Gastrocnemius medialis (tissue), 4 donors: ENCODE measurements around the gene PCED1B. TPM values are rescaled to one million over a fixed set of nuclear protein-coding genes. Genes with fewer than 3 reads are reported as not detected.

Experiments used
- ATAC-seq, 2 donors: fragments of 150-250 bp; one replicate each; pipeline ENCODE4 v1.9.1; 2016
- DNase-seq, 2 donors: peaks; one replicate each; pipeline ENCODE4 v3.0.0-alpha.2; 2019
- H3K27ac ChIP-seq, 4 donors: fragments of 200-600 bp; sonication (generic); 1 replicate in 1 of 4; 2 replicates in 3 of 4; pipeline ENCODE4 v1.5.1; 2016 to 2018; ENCODE audit warnings: mild to moderate bottlenecking in 2 of 4, moderate library complexity in 1 of 4
- H3K27me3 ChIP-seq, 3 donors: fragments of 200-600 bp; sonication (generic) in 2 of 3; 1 replicate in 1 of 3; 2 replicates in 2 of 3; pipeline versions ENCODE4 v1.5.1 to v1.6.0; 2016 to 2019; ENCODE audit warnings: mild to moderate bottlenecking in 1 of 3, moderate library complexity in 1 of 3
- H3K36me3 ChIP-seq, 2 donors: fragments of 200-600 bp; sonication (generic) in 1 of 2; one replicate each; pipeline ENCODE4 v1.5.1; 2017 to 2018
- H3K4me1 ChIP-seq, 2 donors: fragments of 200-600 bp; sonication (generic) in 1 of 2; one replicate each; pipeline ENCODE4 v1.5.1; 2016 to 2017; ENCODE audit warnings: mild to moderate bottlenecking in 2 of 2
- H3K4me3 ChIP-seq, 4 donors: fragments of 200-600 bp; sonication (generic) in 3 of 4; 1 replicate in 1 of 4; 2 replicates in 3 of 4; pipeline ENCODE4 v1.5.1; 2016 to 2019; ENCODE audit warnings: mild to moderate bottlenecking in 2 of 4
- H3K9me3 ChIP-seq, 3 donors: fragments of 200-600 bp; sonication (generic) in 2 of 3; 1 replicate in 1 of 3; 2 replicates in 2 of 3; pipeline ENCODE4 v1.5.1; 2016 to 2019
- CTCF ChIP-seq, 5 experiments: fragments of 450-650 bp in 3 of 5; fragments of 200-600 bp in 2 of 5; sonication (generic) in 2 of 5; IDR thresholded peaks in 4 of 5; conservative IDR thresholded peaks in 1 of 5; 1 replicate in 4 of 5; 2 replicates in 1 of 5; pipeline ENCODE4 v1.5.1; 2016 to 2019; ENCODE audit warnings: antibody characterized with exemption in 5 of 5, mild to moderate bottlenecking in 3 of 5, moderate library complexity in 3 of 5
- POLR2A ChIP-seq, 2 donors: fragments of 450-650 bp; IDR thresholded peaks; one replicate each; pipeline ENCODE4 v1.6.1; 2017; ENCODE audit warnings: antibody characterized with exemption in 2 of 2, mild to moderate bottlenecking in 2 of 2, moderate library complexity in 2 of 2
- in situ Hi-C, 4 donors: fragments of 200-750 bp; cut with MboI; loops; one replicate each; pipeline versions ENCODE4 v1.15.0 to v1.8.0; 2017; ENCODE audit warnings: low sequenced_read_pairs in 4 of 4
- intact Hi-C: fragments of 100-400 bp; cut with DNase I; formaldehyde crosslinking; loops from one replicate; pipeline ENCODE4 v1.15.1; 2023; ENCODE audit warnings: low total_unique reads
- total RNA-seq, 4 donors: library from RNA; depleted of rRNA; stranded (reverse); fragments of >200 nt; gene quantifications; one replicate each; pipeline versions ENCODE4 v1.1.0 to v1.2.3, GENCODE V29; 2016

Gene PCED1B
- total RNA-seq, 4 donors from 2014 or later = 0.36 to 0.55 (median 0.47) TPM; not detected in 1

DNA sequence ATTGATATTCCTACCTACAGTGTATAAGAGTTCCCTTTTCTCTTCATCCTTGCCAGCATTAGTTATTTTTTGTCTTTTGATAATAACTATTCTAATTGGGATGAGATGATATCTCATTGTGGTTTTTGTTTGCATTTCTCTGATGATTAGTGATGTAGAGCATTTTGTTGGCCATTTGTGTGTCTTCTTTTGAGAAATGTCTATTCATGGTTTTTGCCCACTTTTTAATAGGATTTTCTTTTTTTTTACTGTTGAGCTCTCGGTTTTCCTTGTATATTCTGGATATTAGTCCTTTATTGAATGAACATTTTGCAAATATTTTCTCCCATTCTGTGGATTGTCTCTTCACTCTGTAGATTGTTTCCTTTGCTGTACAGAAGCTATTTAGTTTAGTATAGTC lies 79.9 kb downstream of the PCED1B start:
- Histone ChIP-seq H3K27me3 (no peaks in the 10 kb centered on the region), H3K36me3 (no peaks in the 10 kb centered on the region), H3K4me3 (no peak overlapping the region), H3K27ac (no peak overlapping the region), H3K4me1 (no peaks in the 10 kb centered on the region), H3K9me3 (no peaks in the 10 kb centered on the region)
- intact Hi-C loops (no loop called here), in situ Hi-C loops (no loop called here)
- DNase-seq (no peak), ATAC-seq (no peak)
- TF ChIP-seq POLR2A (IDR thresholded peaks at IDR 0.05) (no peak), CTCF (IDR thresholded peaks at IDR 0.05 in 4 of 5, conservative IDR thresholded peaks at IDR 0.05 in 1 of 5) (no peak)

DNA sequence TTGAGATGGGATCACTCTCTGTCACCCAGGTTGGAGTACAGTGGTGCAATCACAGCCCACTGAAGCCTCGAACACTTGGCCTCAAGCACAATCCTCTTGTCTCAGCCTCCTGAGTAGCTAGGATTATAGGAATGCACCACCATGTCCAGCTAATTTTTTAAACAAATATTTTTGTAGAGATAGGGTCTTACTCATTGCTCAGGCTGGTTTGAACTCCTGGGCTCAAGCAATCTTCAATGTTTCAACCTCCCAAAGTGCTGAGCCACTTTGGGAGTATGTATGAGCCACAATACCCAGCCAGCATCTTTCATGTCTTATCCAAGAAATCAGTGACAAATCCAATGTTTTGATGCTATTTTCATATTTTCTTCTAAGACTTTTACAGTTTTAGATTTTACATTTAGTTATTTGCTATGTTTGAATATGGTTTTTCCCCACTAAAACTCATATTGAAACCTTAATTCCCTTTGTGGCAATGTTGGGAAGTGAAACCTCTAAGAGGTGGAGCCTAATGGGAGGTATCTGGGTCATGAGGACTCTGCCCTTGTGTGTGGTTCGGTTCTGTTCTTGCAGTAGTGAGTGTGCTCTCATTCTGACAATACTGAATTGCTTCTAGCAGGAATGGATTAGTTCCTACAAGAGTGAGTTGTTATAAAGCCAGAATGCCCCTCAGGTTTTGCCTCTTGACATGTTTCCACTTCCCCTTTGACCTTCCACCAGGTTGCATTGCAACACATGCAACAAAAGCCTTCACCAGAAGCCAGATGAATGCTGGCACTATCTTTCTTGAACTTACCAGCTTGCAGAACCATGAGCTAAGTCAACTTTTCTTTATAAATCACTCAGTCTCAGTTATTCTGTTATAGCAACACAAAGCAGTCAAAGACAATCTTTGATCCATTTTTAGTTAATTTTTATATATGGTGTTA lies 81.2 kb downstream of the PCED1B start:
- in situ Hi-C loops (no loop called here), intact Hi-C loops (no loop called here)
- Histone ChIP-seq H3K4me3 (no peak overlapping the region), H3K4me1 (no peaks in the 10 kb centered on the region), H3K27me3 (no peaks in the 10 kb centered on the region), H3K27ac (no peak overlapping the region), H3K36me3 (no peaks in the 10 kb centered on the region), H3K9me3 (no peaks in the 10 kb centered on the region)
- ATAC-seq (no peak), DNase-seq (no peak)
- no peak for TF ChIP-seq CTCF (IDR thresholded peaks at IDR 0.05 in 4 of 5, conservative IDR thresholded peaks at IDR 0.05 in 1 of 5)
- no peak for TF ChIP-seq POLR2A (IDR thresholded peaks at IDR 0.05)

GRCh38 chr12:47164116-47164515 lies 84.7 kb downstream of the PCED1B start:
- TF ChIP-seq CTCF (IDR thresholded peaks at IDR 0.05 in 4 of 5, conservative IDR thresholded peaks at IDR 0.05 in 1 of 5) (no peak), POLR2A (IDR thresholded peaks at IDR 0.05) (no peak)
- Histone ChIP-seq H3K27me3 (no peaks in the 10 kb centered on the region), H3K4me1 (no peaks in the 10 kb centered on the region), H3K4me3 (no peak overlapping the region), H3K36me3 (no peaks in the 10 kb centered on the region), H3K27ac (no peak overlapping the region), H3K9me3 (no peaks in the 10 kb centered on the region)
- in situ Hi-C loops = no loop called here
- intact Hi-C loops = no loop called here
- DNase-seq (no peak), ATAC-seq (no peak)

DNA sequence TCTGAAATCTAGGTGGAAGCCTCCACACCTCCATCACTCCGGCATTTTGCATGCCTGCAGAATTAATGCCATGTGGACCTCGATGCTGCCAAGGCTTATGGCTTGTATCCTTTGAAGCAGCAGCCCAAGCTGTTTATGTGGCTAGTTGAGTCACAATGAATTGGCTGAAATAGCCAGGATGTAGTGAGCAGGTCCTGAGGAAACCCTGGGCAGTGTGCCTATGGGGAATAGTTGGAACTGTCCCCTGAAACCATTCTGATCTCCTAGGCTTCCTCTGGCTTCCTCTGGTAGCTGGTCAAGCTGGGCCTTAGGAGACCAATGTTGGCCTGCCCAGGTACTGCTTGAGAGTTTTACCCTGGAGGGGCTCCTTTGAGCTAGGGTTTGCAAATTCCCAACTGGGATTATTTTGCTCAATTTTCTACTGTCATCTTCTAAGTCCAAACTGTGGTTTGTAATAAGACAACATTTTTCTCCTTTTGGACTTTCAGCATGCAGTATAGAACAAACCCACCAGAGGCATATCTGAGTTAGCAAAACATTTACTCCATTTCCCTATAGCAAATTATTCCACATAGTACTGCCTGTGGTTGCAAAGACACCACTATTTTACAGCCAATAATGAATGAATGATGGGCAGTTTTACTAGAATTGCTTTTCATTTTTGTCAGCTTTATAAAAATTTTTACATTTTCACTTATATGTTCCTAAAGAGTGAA lies 85.5 kb downstream of the PCED1B start:
- in situ Hi-C loops = no loop called here
- DNase-seq (no peak), ATAC-seq (no peak)
- no peaks in the 10 kb centered on the region for H3K4me1 ChIP-seq
- H3K4me3 ChIP-seq = no peak overlapping the region
- no peaks in the 10 kb centered on the region for H3K9me3 ChIP-seq
- intact Hi-C loops = no loop called here
- TF ChIP-seq CTCF (IDR thresholded peaks at IDR 0.05 in 4 of 5, conservative IDR thresholded peaks at IDR 0.05 in 1 of 5) = no peak
- TF ChIP-seq POLR2A (IDR thresholded peaks at IDR 0.05) = no peak
- H3K36me3 ChIP-seq = no peaks in the 10 kb centered on the region
- H3K27me3 ChIP-seq = no peaks in the 10 kb centered on the region
- no peak overlapping the region for H3K27ac ChIP-seq
